ENCODE measurements around the gene SSC5D. TPM values are rescaled to one million over a fixed set of nuclear protein-coding genes. Genes with fewer than 3 reads are reported as not detected.

SSC5D gene
- total RNA-seq, 1 experiment from 2014 or later: 3.2 TPM

DNA sequence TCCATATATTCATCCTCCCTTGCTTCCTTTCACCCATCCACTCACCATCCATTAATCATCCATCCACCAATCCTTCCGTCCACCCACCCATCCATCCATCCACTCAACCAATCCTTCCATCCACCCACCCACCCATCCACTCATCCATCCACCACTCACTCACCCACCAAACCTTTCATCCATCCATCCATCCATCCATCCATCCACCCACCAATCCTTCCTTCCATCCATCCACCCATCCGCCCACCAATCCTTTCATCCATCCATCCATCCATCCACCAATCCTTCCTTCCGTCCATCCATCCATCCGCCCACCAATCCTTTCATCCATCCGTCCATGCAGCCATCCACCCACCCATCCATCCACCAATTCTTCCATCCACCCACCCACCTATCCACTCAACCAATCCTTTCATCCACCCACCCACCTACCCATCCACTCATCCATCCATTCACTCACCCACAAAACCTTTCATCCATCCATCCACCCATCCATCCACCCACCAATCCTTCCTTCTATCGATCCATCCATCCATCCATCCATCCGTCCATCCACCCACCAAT is 54.1 kb downstream of the SSC5D start:
- H3K4me1 ChIP-seq (ENCODE audit: insufficient read depth, low read length): no peaks in the 10 kb centered on the region; the same call in 1 of the 2 replicates
- Mint-ChIP-seq H3K36me3 (ENCODE audit: insufficient read depth in 1 of 3, low read depth in 3 of 3) (peaks cover 0 to 6% (median 0%) of the 10 kb centered on the region in 3 experiments; a peak in 2 of 7 replicates), H3K27me3 (ENCODE audit: low read depth) (peaks cover 17% of the 10 kb centered on the region), H3K27ac (no peak overlapping the region), H3K9me3 (peaks cover 6 to 14% of the 10 kb centered on the region in 2 experiments; a peak in 4 of 5 replicates), H3K4me1 (peaks cover 16 to 45% of the 10 kb centered on the region in 2 experiments), H3K4me3 (no peak overlapping the region)
- no peaks in the 10 kb centered on the region for H3K9me3 ChIP-seq (ENCODE audit: control insufficient read depth, low read depth, low read length)
- H2AK5ac ChIP-seq (ENCODE audit: insufficient read length, low read length): no peak overlapping the region
- H3K27me3 ChIP-seq (ENCODE audit: insufficient read depth, low read length): no peaks in the 10 kb centered on the region
- H3K23ac ChIP-seq (ENCODE audit: insufficient read length, low read depth, low read length): no peak overlapping the region
- H3K79me1 ChIP-seq (ENCODE audit: insufficient read depth, low read depth, low read length, poor library complexity, severe bottlenecking): no peaks in the 10 kb centered on the region
- H3K14ac ChIP-seq (ENCODE audit: insufficient read depth, low read length): no peak overlapping the region
- H2BK120ac ChIP-seq (ENCODE audit: low read depth, low read length, poor library complexity, severe bottlenecking): no peak overlapping the region
- H2BK12ac ChIP-seq (ENCODE audit: insufficient read length, low read depth, low read length): no peak overlapping the region
- H3K18ac ChIP-seq (ENCODE audit: insufficient read length, low read depth, low read length): no peak overlapping the region
- no peak overlapping the region for H2BK20ac ChIP-seq (ENCODE audit: low read depth, low read length, poor library complexity, severe bottlenecking)
- H3K4ac ChIP-seq (ENCODE audit: low read depth, low read length): no peak overlapping the region
- H4K8ac ChIP-seq (replicated peaks; ENCODE audit: insufficient read length, low read depth, low read length): no peak overlapping the region
- H3T11ph ChIP-seq (ENCODE audit: low read length): no peak overlapping the region
- H4K91ac ChIP-seq (ENCODE audit: insufficient read length, low read depth, low read length): no peak overlapping the region
- no peak overlapping the region for H4K5ac ChIP-seq (ENCODE audit: insufficient read length, low read depth, low read length)
- no peak overlapping the region for H3K4me2 ChIP-seq (ENCODE audit: insufficient read depth, insufficient read length, low read length)
- no peaks in the 10 kb centered on the region for H3K79me2 ChIP-seq (ENCODE audit: insufficient read depth, low read length)
- no peak overlapping the region for H3K56ac ChIP-seq (ENCODE audit: insufficient read length, low read depth, low read length)
- no peak overlapping the region for H3K27ac ChIP-seq (ENCODE audit: insufficient read length, low read depth, low read length)
- H3K9ac ChIP-seq (ENCODE audit: extremely low read depth, insufficient read length, low read length): no peak overlapping the region
- no peak overlapping the region for H2AFZ ChIP-seq (ENCODE audit: low read length)
- peaks cover 2% of the 10 kb centered on the region for H4K20me1 ChIP-seq (ENCODE audit: control insufficient read depth, insufficient read depth, insufficient read length)
- no peak for DNase-seq
- TF ChIP-seq, protein P1, sequence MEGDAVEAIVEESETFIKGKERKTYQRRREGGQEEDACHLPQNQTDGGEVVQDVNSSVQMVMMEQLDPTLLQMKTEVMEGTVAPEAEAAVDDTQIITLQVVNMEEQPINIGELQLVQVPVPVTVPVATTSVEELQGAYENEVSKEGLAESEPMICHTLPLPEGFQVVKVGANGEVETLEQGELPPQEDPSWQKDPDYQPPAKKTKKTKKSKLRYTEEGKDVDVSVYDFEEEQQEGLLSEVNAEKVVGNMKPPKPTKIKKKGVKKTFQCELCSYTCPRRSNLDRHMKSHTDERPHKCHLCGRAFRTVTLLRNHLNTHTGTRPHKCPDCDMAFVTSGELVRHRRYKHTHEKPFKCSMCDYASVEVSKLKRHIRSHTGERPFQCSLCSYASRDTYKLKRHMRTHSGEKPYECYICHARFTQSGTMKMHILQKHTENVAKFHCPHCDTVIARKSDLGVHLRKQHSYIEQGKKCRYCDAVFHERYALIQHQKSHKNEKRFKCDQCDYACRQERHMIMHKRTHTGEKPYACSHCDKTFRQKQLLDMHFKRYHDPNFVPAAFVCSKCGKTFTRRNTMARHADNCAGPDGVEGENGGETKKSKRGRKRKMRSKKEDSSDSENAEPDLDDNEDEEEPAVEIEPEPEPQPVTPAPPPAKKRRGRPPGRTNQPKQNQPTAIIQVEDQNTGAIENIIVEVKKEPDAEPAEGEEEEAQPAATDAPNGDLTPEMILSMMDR (conservative IDR thresholded peaks at IDR 0.05): no peak
- 100% methylated on average over 7 of the region's 7 CpGs for WGBS (ENCODE audit: extremely low coverage, insufficient read length, low lambda C conversion rate)
- H2BK15ac ChIP-seq (ENCODE audit: low read depth, low read length): no peak overlapping the region
- no peaks in the 10 kb centered on the region for H3K23me2 ChIP-seq (ENCODE audit: insufficient read length, low read depth, low read length, poor library complexity, severe bottlenecking)
- no peak overlapping the region for H2BK5ac ChIP-seq (ENCODE audit: insufficient read length, low read length)

All from H9 (cell line).